GM12878 (cell line): ENCODE data around the gene HEPHL1. TPM values are rescaled to one million over a fixed set of nuclear protein-coding genes. Genes with fewer than 3 reads are reported as not detected.

ENCODE experiments used
- ATAC-seq: fragments of 200-7000 bp; cut with Tn5 transposase; 3 replicates; pipeline ENCODE4 v1.9.1; 2020; ENCODE audit warnings: mild to moderate bottlenecking, moderate library complexity
- BruUV-seq: library from RNA; stranded (reverse); fragments of 400-500 nt; replicated peaks from 2 replicates; lab custom pipeline; 2021; lab: Mats Ljungman, UMichigan
- CTCF ChIA-PET: fragments of 300-600 bp; sonication (Branson Sonifier 250); formaldehyde crosslinking; extraction: SDS; loops from one replicate; lab custom pipeline; 2021; ENCODE audit warnings: inconsistent platforms; lab: Yijun Ruan, JAX
- POLR2A ChIA-PET: fragments of 350-600 bp; formaldehyde crosslinking; extraction: SDS; loops from one replicate; lab custom pipeline; 2021; ENCODE audit warnings: inconsistent platforms; lab: Charles Lee
- RAD21 ChIA-PET: fragments of 300-600 bp; sonication (Branson Sonifier 250); formaldehyde crosslinking; loops from one replicate; lab custom pipeline; 2023; ENCODE audit warnings: antibody characterized with exemption; ENCODE audit not compliant: unreplicated experiment; lab: Charles Lee
- SMC1A ChIA-PET: fragments of 300-600 bp; sonication (Branson Sonifier 250); formaldehyde crosslinking; loops from one replicate; lab custom pipeline; 2023; ENCODE audit not compliant: unreplicated experiment, uncharacterized antibody; lab: Charles Lee
- DNase-seq: peaks from one replicate; pipeline ENCODE4 v3.0.0-alpha.2; 2011; ENCODE audit warnings: low read depth, low spot score
- FAIRE-seq: peaks from 3 replicates; lab custom pipeline; 2011; peaks lifted over from hg19 to GRCh38; lab: Jason Lieb, UNC
- H2AFZ ChIP-seq: 2 replicates; pipeline ENCODE4 v1.6.0; 2011; ENCODE audit warnings: low read depth, low read length, control low read depth; ENCODE audit not compliant: control insufficient read depth
- H3K27ac ChIP-seq: 2 replicates; pipeline ENCODE4 v1.5.1; 2011; ENCODE audit warnings: control low read depth; ENCODE audit not compliant: control insufficient read depth, insufficient read depth
- H3K27me3 ChIP-seq, 2 experiments: replicated peaks in 1 of 2; 2 replicates each; pipeline versions ENCODE4 v1.6.0 to v1.6.1; 2011; ENCODE audit warnings: low read length in 1 of 2; ENCODE audit not compliant: control insufficient read depth in 2 of 2, insufficient read depth in 2 of 2
- H3K36me3 ChIP-seq, 2 experiments: 2 replicates each; pipeline ENCODE4 v1.5.1; 2011; ENCODE audit warnings: low read length in 1 of 2; ENCODE audit not compliant: control insufficient read depth in 2 of 2, insufficient read depth in 2 of 2
- H3K4me1 ChIP-seq: 2 replicates; pipeline ENCODE4 v1.6.1; 2011; ENCODE audit warnings: mild to moderate bottlenecking, low read length, moderate library complexity, mixed read lengths; ENCODE audit not compliant: control insufficient read depth, insufficient read depth
- H3K4me2 ChIP-seq: 2 replicates; pipeline ENCODE4 v1.6.0; 2011; ENCODE audit warnings: control low read depth; ENCODE audit not compliant: control insufficient read depth, insufficient read depth
- H3K4me3 ChIP-seq: fragments of 200-600 bp; sonication (generic); 2 replicates; pipeline ENCODE4 v1.5.1; 2016
- H3K79me2 ChIP-seq: 2 replicates; pipeline ENCODE4 v1.6.0; 2011; ENCODE audit warnings: low read length; ENCODE audit not compliant: control insufficient read depth, insufficient read depth
- H3K9ac ChIP-seq: 2 replicates; pipeline ENCODE4 v1.8.0; 2011; ENCODE audit warnings: low read length, control low read depth, mixed read lengths; ENCODE audit not compliant: control insufficient read depth, insufficient read depth
- H3K9me3 ChIP-seq: replicated peaks from 3 replicates; pipeline ENCODE4 v1.5.1; 2011; ENCODE audit warnings: mild to moderate bottlenecking, low read length; ENCODE audit not compliant: control insufficient read depth, insufficient read depth
- H4K20me1 ChIP-seq: 2 replicates; pipeline ENCODE4 v1.6.0; 2011; ENCODE audit not compliant: control insufficient read depth, insufficient read depth
- CBFB ChIP-seq: IDR thresholded peaks from 2 replicates; pipeline ENCODE4 v1.6.1; 2016; ENCODE audit warnings: antibody characterized with exemption, low read depth
- CREB1 ChIP-seq: IDR thresholded peaks from 2 replicates; pipeline ENCODE4 v1.6.1; 2012; ENCODE audit warnings: low read depth, mild to moderate bottlenecking, inconsistent platforms
- HDGF ChIP-seq: fragments of 450-650 bp; IDR thresholded peaks from 2 replicates; pipeline ENCODE4 v1.6.1; 2016; ENCODE audit warnings: antibody characterized with exemption
- NFYB ChIP-seq: IDR thresholded peaks from 2 replicates; pipeline ENCODE4 v1.6.1; 2011; ENCODE audit warnings: low read depth, mild to moderate bottlenecking, low read length, improper control_type of control experiment, moderate library complexity; ENCODE audit not compliant: insufficient read depth
- RAD51 ChIP-seq: fragments of 450-650 bp; IDR thresholded peaks from 2 replicates; pipeline ENCODE4 v1.6.1; 2016; ENCODE audit warnings: moderate library complexity, mild to moderate bottlenecking, inconsistent platforms
- SIX5 ChIP-seq: IDR thresholded peaks from 2 replicates; pipeline ENCODE4 v1.6.1; 2011; ENCODE audit warnings: mild to moderate bottlenecking, low read depth, low read length, moderate library complexity; ENCODE audit not compliant: severe bottlenecking
- WGBS: methylation state at CpG from one replicate; pipeline ENCODE4 v1.1.6; 2016; ENCODE audit warnings: low lambda C conversion rate; ENCODE audit not compliant: insufficient replicate concordance, insufficient coverage; ENCODE audit errors: missing lambda C conversion rate; 5-methylcytosine and 5-hydroxymethylcytosine counted together
- in situ Hi-C: fragments of 300-500 bp; cut with MboI; formaldehyde crosslinking; loops from 9 replicates; pipeline ENCODE4 v1.14.3; 2018; ENCODE audit warnings: mixed read lengths
- intact Hi-C: fragments of 100-400 bp; cut with micrococcal nuclease; formaldehyde crosslinking; loops from one replicate; pipeline ENCODE4 v1.14.2; 2022; ENCODE audit not compliant: unreplicated experiment
- polyA plus RNA-seq, 11 experiments: library from polyadenylated mRNA; depleted of rRNA in 4 of 11; unstranded in 6 of 11; stranded (reverse) in 5 of 11; fragments of >200 nt; fragmentation: Nextera tagmentation in 4 of 11; fragmentation: Illumina TruSeq in 1 of 11; extraction: Ambion mirVana in 4 of 11; extraction: Trizol in 1 of 11; gene quantifications; 1 replicate in 1 of 11; 2 replicates in 10 of 11; pipeline versions ENCODE4 v1.2.1 to v1.2.3, GENCODE V29; 2011 to 2016; ENCODE audit warnings: inconsistent platforms in 2 of 11, missing spikeins in 2 of 11, low read depth in 1 of 11
- total RNA-seq, 4 experiments: library from RNA; depleted of rRNA in 3 of 4; stranded (reverse); fragments of >200 nt in 3 of 4; fragmentation: Illumina TruSeq in 1 of 4; extraction: Trizol in 1 of 4; gene quantifications; 2 replicates each; pipeline versions ENCODE4 v1.2.1 to v1.2.3, GENCODE V29; 2013 to 2021
- TF ChIP-seq, protein P1 (sequence below): IDR thresholded peaks from 2 replicates; pipeline ENCODE4 v1.6.1; 2012; ENCODE audit warnings: low read depth, low read length, improper control_type of control experiment
- TF ChIP-seq, protein P2 (sequence below): IDR thresholded peaks from 2 replicates; pipeline ENCODE4 v1.6.1; 2011; ENCODE audit warnings: borderline replicate concordance, low read depth, mild to moderate bottlenecking, moderate library complexity, mixed read lengths, low read length; ENCODE audit not compliant: insufficient read depth; ENCODE audit errors: extremely low read length

HEPHL1 gene
- total and polyA plus RNA-seq, 10 of the 15 experiments (the other 5 are each of a cell fraction or from before 2014, with no cell fraction given): 0.02 to 0.08 (median 0.05) TPM; not detected in 6

DNA sequence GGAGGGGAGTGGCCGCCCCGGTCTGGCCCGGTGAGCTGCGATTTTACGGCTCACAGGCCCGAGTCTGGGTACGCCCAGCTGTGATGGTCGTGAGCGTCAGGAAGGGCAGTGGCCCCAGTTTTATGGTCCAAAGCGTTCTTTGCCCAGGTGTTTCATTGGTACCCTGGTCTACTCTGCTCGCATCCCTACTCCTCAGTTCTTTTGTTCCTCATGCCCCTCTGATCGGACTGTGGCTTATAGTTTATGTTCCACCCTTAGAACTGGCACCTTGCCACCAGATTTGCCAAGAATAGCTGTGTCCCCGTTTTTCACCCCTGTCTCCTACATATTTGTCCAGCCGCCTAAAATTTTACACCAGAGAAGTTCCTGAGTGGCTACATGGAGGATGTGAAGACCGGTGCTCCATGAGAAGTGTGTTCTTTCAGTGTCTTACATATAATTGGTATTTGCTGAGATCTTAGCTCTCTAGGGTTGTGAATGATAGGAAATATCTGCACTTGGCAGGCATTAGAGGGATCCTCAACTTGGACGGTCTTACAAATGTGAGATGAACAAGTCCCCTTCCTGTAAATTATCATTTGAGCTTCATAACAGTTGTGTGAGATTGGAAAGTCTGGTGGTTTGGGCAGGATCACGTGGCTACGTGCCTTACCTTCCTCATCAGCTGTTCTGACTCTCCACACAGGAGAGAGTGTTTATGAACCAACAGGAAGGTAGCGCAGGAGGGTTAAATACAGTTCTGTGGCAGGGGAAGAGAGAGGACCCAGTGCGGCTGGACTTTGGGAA lies 108.6 kb downstream of the HEPHL1 start:
- ChIA-PET RAD21 (interaction anchor here (1.1 to 1.6 kb wide), 3 partner anchors 8 to 932 kb away, joined by 3 read pairs; partner anchors contain the start of gene SLC36A4), POLR2A (interaction anchor here (0.6 to 2.0 kb wide), 7 partner anchors 8 to 1636 kb away, joined by 3 to 8 read pairs (median 6); no protein-coding TSS in a partner anchor)
- H4K20me1 ChIP-seq: no peaks in the 10 kb centered on the region
- peak overlapping the region; percentile 78 for H3K4me2 ChIP-seq
- no peak for ATAC-seq
- intact Hi-C loops: loop anchor here (5.0 kb wide), 1 partner anchor 363 kb away; the partner anchor contains the start of genes ANKRD49 and MRE11
- FAIRE-seq: no peak
- H3K27ac ChIP-seq: peak overlapping the region; percentile 72
- BruUV-seq: no TSS peak
- 18% methylated on average over 20 of the region's 20 CpGs for WGBS
- H3K79me2 ChIP-seq: peaks cover 68% of the 10 kb centered on the region
- TF ChIP-seq CREB1 (0 out of 2 replicates have a peak, but pooled peaks have one; percentile 16), HDGF (0 out of 2 replicates have a peak, but pooled peaks have one; percentile 2), NFYB (0 out of 2 replicates have a peak, but pooled peaks have one; percentile 50), SIX5 (no peak), CBFB (0 out of 2 replicates have a peak, but pooled peaks have one; percentile 5), RAD51 (peak; percentile 71)
- TF ChIP-seq, protein P1, sequence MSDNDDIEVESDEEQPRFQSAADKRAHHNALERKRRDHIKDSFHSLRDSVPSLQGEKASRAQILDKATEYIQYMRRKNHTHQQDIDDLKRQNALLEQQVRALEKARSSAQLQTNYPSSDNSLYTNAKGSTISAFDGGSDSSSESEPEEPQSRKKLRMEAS: no peak
- TF ChIP-seq, protein P2, sequence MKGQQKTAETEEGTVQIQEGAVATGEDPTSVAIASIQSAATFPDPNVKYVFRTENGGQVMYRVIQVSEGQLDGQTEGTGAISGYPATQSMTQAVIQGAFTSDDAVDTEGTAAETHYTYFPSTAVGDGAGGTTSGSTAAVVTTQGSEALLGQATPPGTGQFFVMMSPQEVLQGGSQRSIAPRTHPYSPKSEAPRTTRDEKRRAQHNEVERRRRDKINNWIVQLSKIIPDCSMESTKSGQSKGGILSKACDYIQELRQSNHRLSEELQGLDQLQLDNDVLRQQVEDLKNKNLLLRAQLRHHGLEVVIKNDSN: peak; percentile 52
- TF ChIP-seq, all 136 proteins: peak for 6
- Histone ChIP-seq H3K9ac (peak overlapping the region; percentile 72), H3K9me3 (no peaks in the 10 kb centered on the region; the same call in 2 of the 3 replicates), H3K27me3 (no peaks in the 10 kb centered on the region), H2AFZ (peak overlapping the region; percentile 90), H3K36me3 (no peaks in the 10 kb centered on the region), H3K4me3 (peak overlapping the region; percentile 86), H3K4me1 (peaks cover 11% of the 10 kb centered on the region)
- ChIA-PET SMC1A (interaction anchor here (0.9 to 1.3 kb wide), 5 partner anchors 10 to 474 kb away, joined by 3 to 4 read pairs (median 3); no protein-coding TSS in a partner anchor), CTCF (interaction anchor here (0.7 to 2.0 kb wide), 5 partner anchors 9 to 474 kb away, joined by 3 to 4 read pairs (median 3); no protein-coding TSS in a partner anchor)
- in situ Hi-C loops: no loop called here
- DNase-seq: no peak
